ENCODE measurements around the gene HNF1A. TPM values are rescaled to one million over a fixed set of nuclear protein-coding genes. Genes with fewer than 3 reads are reported as not detected.

HNF1A gene
- total and polyA plus RNA-seq, 2 of the 13 experiments (the other 11 are each of a cell fraction or from before 2014, with no cell fraction given) = 13.4 to 34.7 TPM

DNA sequence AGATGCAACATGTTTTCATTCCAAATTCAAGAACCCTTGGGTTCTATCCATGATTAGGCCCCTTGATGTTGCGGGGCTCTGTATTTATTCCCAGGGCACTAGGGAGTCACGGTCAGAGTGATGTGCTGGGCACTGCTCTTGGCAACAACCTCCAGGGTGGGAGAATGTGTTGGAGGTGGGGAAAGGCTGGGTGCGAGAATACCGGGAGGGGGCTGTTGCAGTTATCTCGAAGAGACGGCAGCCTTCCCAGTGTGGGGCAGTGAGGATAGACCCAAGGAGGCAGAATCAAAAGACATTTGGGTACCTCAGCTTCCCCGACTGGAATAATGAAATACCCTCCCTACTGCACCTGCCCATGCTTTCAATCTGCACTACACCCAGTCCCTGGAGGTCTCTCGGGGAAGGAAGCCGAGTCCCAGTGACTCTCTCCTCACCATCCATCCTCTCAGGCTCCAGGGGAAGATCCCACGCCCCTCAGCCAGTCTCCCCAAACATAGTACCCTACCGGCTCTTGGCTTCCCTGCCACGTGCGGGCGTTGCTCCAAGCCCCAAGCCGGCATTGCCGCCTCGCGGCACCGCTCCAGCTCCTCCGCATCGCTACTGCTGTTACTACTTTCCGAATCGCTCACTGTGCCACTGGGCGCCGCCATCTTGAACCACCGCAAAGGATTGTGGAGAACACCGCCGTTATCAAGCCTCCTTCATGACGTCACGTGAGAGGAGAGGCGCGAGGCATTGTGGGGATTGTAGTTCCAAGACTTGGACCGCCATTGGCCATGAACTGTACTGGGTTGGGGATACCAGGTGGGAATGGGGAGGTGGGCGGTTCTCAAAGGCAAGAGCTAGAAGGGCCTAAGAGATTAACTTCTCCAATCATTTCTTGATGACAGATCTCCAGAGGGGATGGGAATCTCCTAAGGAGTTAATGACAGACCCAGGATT is 37.8 kb downstream of the HNF1A start, which contains the start of gene C12orf43 (continued):
- TF ChIP-seq GATAD1 (CRISPR knock-in tag; IDR thresholded peaks at IDR 0.05) = peak; percentile 98
- TF ChIP-seq ZNF792 (CRISPR knock-in tag; IDR thresholded peaks at IDR 0.05) = no peak; the same call in 1 of the 2 replicates
- TF ChIP-seq ZNF713 (CRISPR knock-in tag; IDR thresholded peaks at IDR 0.05) = no peak
- TF ChIP-seq FOXA3 (CRISPR knock-in tag; IDR thresholded peaks at IDR 0.05) = peak; percentile 66
- no peak for TF ChIP-seq RBM22 (optimal IDR thresholded peaks at IDR 0.05; ENCODE audit: low read length)
- TF ChIP-seq, protein P1, sequence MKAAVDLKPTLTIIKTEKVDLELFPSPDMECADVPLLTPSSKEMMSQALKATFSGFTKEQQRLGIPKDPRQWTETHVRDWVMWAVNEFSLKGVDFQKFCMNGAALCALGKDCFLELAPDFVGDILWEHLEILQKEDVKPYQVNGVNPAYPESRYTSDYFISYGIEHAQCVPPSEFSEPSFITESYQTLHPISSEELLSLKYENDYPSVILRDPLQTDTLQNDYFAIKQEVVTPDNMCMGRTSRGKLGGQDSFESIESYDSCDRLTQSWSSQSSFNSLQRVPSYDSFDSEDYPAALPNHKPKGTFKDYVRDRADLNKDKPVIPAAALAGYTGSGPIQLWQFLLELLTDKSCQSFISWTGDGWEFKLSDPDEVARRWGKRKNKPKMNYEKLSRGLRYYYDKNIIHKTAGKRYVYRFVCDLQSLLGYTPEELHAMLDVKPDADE (CRISPR knock-in tag; IDR thresholded peaks at IDR 0.05) = no peak
- TF ChIP-seq ZNF660 (CRISPR knock-in tag; IDR thresholded peaks at IDR 0.05; ENCODE audit: borderline replicate concordance, low read depth) = no peak
- TF ChIP-seq, protein P2, sequence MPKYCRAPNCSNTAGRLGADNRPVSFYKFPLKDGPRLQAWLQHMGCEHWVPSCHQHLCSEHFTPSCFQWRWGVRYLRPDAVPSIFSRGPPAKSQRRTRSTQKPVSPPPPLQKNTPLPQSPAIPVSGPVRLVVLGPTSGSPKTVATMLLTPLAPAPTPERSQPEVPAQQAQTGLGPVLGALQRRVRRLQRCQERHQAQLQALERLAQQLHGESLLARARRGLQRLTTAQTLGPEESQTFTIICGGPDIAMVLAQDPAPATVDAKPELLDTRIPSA (CRISPR knock-in tag; IDR thresholded peaks at IDR 0.05; ENCODE audit: borderline replicate concordance) = no peak
- peak; percentile 73; the same call in 1 of the 2 replicates for TF ChIP-seq ZNF598 (CRISPR knock-in tag; IDR thresholded peaks at IDR 0.05; ENCODE audit: borderline replicate concordance)
- TF ChIP-seq, protein P3, sequence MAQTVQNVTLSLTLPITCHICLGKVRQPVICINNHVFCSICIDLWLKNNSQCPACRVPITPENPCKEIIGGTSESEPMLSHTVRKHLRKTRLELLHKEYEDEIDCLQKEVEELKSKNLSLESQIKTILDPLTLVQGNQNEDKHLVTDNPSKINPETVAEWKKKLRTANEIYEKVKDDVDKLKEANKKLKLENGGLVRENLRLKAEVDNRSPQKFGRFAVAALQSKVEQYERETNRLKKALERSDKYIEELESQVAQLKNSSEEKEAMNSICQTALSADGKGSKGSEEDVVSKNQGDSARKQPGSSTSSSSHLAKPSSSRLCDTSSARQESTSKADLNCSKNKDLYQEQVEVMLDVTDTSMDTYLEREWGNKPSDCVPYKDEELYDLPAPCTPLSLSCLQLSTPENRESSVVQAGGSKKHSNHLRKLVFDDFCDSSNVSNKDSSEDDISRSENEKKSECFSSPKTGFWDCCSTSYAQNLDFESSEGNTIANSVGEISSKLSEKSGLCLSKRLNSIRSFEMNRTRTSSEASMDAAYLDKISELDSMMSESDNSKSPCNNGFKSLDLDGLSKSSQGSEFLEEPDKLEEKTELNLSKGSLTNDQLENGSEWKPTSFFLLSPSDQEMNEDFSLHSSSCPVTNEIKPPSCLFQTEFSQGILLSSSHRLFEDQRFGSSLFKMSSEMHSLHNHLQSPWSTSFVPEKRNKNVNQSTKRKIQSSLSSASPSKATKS (CRISPR knock-in tag; IDR thresholded peaks at IDR 0.05) = no peak
- no peak for TF ChIP-seq U2AF1 (optimal IDR thresholded peaks at IDR 0.05; ENCODE audit: low read depth, low read length)
- no peak for TF ChIP-seq TOPORS (CRISPR knock-in tag; IDR thresholded peaks at IDR 0.05)
- TF ChIP-seq ZNF256 (CRISPR knock-in tag; conservative IDR thresholded peaks at IDR 0.05) = no peak
- TF ChIP-seq, protein P4, sequence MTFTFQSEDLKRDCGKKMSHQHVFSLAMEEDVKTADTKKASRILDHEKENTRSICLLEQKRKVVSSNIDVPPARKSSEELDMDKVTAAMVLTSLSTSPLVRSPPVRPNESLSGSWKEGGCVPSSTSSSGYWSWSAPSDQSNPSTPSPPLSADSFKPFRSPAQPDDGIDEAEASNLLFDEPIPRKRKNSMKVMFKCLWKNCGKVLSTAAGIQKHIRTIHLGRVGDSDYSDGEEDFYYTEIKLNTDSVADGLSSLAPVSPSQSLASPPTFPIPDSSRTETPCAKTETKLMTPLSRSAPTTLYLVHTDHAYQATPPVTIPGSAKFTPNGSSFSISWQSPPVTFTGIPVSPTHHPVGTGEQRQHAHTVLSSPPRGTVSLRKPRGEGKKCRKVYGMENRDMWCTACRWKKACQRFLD (CRISPR knock-in tag; IDR thresholded peaks at IDR 0.05; ENCODE audit: borderline replicate concordance) = 0 out of 2 replicates have a peak, but pooled peaks have one; percentile 54
- TF ChIP-seq, protein P5, sequence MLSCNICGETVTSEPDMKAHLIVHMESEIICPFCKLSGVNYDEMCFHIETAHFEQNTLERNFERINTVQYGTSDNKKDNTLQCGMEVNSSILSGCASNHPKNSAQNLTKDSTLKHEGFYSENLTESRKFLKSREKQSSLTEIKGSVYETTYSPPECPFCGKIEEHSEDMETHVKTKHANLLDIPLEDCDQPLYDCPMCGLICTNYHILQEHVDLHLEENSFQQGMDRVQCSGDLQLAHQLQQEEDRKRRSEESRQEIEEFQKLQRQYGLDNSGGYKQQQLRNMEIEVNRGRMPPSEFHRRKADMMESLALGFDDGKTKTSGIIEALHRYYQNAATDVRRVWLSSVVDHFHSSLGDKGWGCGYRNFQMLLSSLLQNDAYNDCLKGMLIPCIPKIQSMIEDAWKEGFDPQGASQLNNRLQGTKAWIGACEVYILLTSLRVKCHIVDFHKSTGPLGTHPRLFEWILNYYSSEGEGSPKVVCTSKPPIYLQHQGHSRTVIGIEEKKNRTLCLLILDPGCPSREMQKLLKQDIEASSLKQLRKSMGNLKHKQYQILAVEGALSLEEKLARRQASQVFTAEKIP (CRISPR knock-in tag; IDR thresholded peaks at IDR 0.05; ENCODE audit: borderline replicate concordance) = no peak
- no peak for TF ChIP-seq HOXD1 (CRISPR knock-in tag; IDR thresholded peaks at IDR 0.05)
- TF ChIP-seq CBFB (CRISPR knock-in tag; IDR thresholded peaks at IDR 0.05) = peak; percentile 83
- peak; percentile 38; the same call in 1 of the 2 replicates for TF ChIP-seq GATAD2A (CRISPR knock-in tag; IDR thresholded peaks at IDR 0.05)
- TF ChIP-seq, protein P6, sequence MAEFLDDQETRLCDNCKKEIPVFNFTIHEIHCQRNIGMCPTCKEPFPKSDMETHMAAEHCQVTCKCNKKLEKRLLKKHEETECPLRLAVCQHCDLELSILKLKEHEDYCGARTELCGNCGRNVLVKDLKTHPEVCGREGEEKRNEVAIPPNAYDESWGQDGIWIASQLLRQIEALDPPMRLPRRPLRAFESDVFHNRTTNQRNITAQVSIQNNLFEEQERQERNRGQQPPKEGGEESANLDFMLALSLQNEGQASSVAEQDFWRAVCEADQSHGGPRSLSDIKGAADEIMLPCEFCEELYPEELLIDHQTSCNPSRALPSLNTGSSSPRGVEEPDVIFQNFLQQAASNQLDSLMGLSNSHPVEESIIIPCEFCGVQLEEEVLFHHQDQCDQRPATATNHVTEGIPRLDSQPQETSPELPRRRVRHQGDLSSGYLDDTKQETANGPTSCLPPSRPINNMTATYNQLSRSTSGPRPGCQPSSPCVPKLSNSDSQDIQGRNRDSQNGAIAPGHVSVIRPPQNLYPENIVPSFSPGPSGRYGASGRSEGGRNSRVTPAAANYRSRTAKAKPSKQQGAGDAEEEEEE (CRISPR knock-in tag; IDR thresholded peaks at IDR 0.05; ENCODE audit: borderline replicate concordance) = no peak
- peak; percentile 83; the same call in 1 of the 2 replicates for TF ChIP-seq ZNF619 (CRISPR knock-in tag; IDR thresholded peaks at IDR 0.05)
- no peak for TF ChIP-seq KDM6A (CRISPR knock-in tag; IDR thresholded peaks at IDR 0.05; ENCODE audit: low read depth)

Data from HepG2 (cell line).